Stomach (tissue), 4 donors: ENCODE data around the gene FRAS1.

ENCODE experiments used
- CTCF ChIP-seq, 7 experiments: fragments of 450-650 bp in 4 of 7; fragments of 200-600 bp in 3 of 7; sonication (generic) in 3 of 7; IDR thresholded peaks; one replicate each; pipeline ENCODE4 v1.5.1; 2016 to 2019; ENCODE audit warnings: antibody characterized with exemption in 7 of 7, control low read depth in 2 of 7, mild to moderate bottlenecking in 1 of 7
- POLR2A ChIP-seq, 4 donors: fragments of 450-650 bp; IDR thresholded peaks; one replicate each; pipeline ENCODE4 v1.6.1; 2016; ENCODE audit warnings: antibody characterized with exemption in 4 of 4, control low read depth in 2 of 4, mild to moderate bottlenecking in 1 of 4, moderate library complexity in 1 of 4
- POLR2AphosphoS5 ChIP-seq, 3 donors: sonication (generic); formaldehyde crosslinking; IDR thresholded peaks; one replicate each; pipeline ENCODE4 v1.6.1; 2016; ENCODE audit warnings: antibody characterized with exemption in 3 of 3

DNA sequence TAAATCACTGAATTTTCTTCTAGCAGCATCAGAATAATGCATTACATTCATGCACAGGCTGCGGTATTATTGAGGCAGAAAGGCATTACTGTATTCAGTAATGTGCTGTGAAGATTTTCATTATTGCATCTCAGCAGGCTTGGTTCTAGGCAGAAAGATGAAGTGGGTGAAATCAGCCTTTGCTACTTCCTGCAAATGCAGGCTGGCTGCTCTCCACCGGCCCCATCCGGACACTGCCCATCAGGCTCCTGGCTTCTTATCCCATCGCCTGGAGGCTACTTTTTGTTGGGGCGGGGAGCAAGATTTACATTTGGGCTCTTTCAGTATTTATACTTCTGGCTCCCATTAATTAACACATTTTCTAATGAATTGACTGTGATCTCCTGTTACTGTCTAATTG is 117.8 kb downstream of the FRAS1 start:
- TF ChIP-seq CTCF (IDR thresholded peaks at IDR 0.05) (no peak), POLR2A (IDR thresholded peaks at IDR 0.05) (no peak), POLR2AphosphoS5 (IDR thresholded peaks at IDR 0.05) (no peak)
